ENCODE measurements around the gene BIN2. TPM values are rescaled to one million over a fixed set of nuclear protein-coding genes. Genes with fewer than 3 reads are reported as not detected.
"Not testable (repeated sequence)": the region's sequence is repeated elsewhere in the genome, so short reads cannot be mapped to it uniquely, and the experiment has no call there.

Gene BIN2
- polyA plus RNA-seq, 1 experiment: 0.04 TPM

DNA sequence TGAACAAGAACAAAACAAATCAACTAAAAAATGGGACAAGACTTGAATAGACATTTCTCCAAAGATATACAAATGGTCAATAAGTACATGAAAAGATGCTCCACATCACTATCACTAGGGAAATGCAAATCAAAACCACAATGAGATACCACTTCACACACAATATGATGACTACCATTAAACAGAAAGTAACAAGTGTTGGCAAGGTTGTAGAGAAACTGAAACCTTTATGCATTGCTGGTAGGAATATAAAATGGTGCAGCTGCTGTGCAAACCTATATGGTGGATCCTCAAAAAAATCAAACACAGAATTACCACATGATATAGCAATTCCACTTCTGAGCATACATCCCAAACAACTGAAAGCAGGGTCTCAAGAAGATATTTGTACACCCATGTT lies 59.0 kb downstream of the BIN2 start:
- Histone ChIP-seq H3K27me3 (ENCODE audit: control insufficient read depth, insufficient read depth, low read length) (no peaks in the 10 kb centered on the region), H3K27ac (ENCODE audit: low read depth, low read length) (no peak overlapping the region), H3K9me3 (ENCODE audit: control insufficient read depth, insufficient read depth, low read length) (no peaks in the 10 kb centered on the region), H3K4me3 (ENCODE audit: low read depth, low read length) (no peak overlapping the region)
- POLR2A ChIA-PET: interaction anchor here (0.6 kb wide), 1 partner anchor 332 kb away, joined by 3 read pairs; no protein-coding TSS in a partner anchor
- DNase-seq (ENCODE audit: low read depth, low spot score): no peak
- TF ChIP-seq, protein P1, sequence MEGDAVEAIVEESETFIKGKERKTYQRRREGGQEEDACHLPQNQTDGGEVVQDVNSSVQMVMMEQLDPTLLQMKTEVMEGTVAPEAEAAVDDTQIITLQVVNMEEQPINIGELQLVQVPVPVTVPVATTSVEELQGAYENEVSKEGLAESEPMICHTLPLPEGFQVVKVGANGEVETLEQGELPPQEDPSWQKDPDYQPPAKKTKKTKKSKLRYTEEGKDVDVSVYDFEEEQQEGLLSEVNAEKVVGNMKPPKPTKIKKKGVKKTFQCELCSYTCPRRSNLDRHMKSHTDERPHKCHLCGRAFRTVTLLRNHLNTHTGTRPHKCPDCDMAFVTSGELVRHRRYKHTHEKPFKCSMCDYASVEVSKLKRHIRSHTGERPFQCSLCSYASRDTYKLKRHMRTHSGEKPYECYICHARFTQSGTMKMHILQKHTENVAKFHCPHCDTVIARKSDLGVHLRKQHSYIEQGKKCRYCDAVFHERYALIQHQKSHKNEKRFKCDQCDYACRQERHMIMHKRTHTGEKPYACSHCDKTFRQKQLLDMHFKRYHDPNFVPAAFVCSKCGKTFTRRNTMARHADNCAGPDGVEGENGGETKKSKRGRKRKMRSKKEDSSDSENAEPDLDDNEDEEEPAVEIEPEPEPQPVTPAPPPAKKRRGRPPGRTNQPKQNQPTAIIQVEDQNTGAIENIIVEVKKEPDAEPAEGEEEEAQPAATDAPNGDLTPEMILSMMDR (IDR thresholded peaks at IDR 0.05; ENCODE audit: low read depth, low read length): no peak
- CTCF ChIA-PET: no interaction called here

DNA sequence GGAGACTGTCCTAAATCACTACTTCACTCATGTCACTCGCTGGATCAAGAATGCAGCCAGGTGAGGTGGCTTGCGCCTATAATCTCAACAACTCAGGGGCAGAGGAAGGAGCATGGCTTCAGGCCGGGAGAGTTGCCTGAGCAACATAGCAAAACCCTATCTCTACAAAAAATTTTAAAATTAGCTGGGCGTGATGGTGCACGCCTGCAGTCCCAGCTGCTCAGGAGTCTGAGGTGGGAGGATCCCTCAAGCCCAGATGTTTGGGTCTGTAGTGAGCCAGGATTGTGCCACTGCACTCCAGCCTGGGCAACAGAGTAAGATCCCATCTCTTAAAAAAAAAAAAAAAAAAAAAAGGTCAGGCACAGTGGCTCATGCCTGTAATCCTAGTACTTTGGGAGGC lies 59.7 kb downstream of the BIN2 start:
- Histone ChIP-seq H3K27me3 (ENCODE audit: control insufficient read depth, insufficient read depth, low read length) (no peaks in the 10 kb centered on the region), H3K27ac (ENCODE audit: low read depth, low read length) (no peak overlapping the region), H3K4me3 (ENCODE audit: low read depth, low read length) (no peak overlapping the region), H3K9me3 (ENCODE audit: control insufficient read depth, insufficient read depth, low read length) (no peaks in the 10 kb centered on the region)
- POLR2A ChIA-PET: interaction anchor here (0.6 kb wide), 2 partner anchors 28 to 333 kb away, joined by 3 read pairs; no protein-coding TSS in a partner anchor
- no peak for DNase-seq (ENCODE audit: low read depth, low spot score)
- CTCF ChIA-PET: interaction anchor here (1.2 kb wide), 1 partner anchor 11 kb away, joined by 3 read pairs; no protein-coding TSS in a partner anchor
- TF ChIP-seq, protein P1 (IDR thresholded peaks at IDR 0.05; ENCODE audit: low read depth, low read length): no peak

DNA sequence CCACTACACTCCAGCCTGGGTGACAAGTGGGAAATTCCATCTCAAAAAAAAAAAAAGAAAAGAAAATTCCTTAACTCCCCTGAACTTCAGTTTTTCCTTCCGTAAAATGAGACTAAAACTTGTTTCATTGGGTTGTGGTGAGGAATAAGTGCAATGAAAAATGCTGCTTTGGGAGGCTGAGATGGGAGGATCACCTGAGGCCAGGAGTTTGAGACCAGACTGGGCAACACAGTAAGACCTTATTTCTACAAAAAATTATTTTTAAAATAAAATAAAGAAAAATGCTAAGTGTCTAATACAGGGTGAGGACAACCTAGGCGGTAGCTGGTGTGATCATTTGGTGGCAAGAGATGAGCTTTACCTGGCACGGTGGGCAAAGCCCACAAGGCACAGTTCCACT lies 60.6 kb downstream of the BIN2 start:
- POLR2A ChIA-PET: no interaction called here
- DNase-seq (ENCODE audit: low read depth, low spot score): no peak
- Histone ChIP-seq H3K27ac (ENCODE audit: low read depth, low read length) (no peak overlapping the region), H3K27me3 (ENCODE audit: control insufficient read depth, insufficient read depth, low read length) (no peaks in the 10 kb centered on the region), H3K9me3 (ENCODE audit: control insufficient read depth, insufficient read depth, low read length) (no peaks in the 10 kb centered on the region), H3K4me3 (ENCODE audit: low read depth, low read length) (no peak overlapping the region)
- CTCF ChIA-PET: interaction anchor here (1.2 kb wide), 1 partner anchor 11 kb away, joined by 3 read pairs; no protein-coding TSS in a partner anchor
- TF ChIP-seq, protein P1 (IDR thresholded peaks at IDR 0.05; ENCODE audit: low read depth, low read length): no peak

DNA sequence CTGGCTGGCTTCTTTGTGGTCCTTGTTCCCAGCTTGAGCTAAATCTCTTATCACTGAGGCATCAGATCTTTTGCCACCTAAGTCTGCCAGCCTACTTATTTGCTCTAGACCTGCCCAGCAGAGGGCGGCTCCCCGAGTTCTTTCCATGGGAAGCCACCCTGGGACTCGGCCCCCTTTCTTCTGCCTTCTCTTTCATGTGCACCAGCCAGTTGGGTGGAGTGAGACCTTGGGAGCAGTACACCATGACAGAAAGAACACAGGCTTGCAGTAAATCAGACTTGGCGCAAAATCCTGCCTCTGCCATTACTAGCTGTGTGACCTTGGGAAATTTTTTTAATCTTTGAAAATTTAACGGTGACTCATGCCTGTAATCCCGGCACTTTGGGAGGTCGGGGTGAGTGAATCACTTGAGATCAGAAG lies 61.2 kb downstream of the BIN2 start:
- TF ChIP-seq, protein P1 (IDR thresholded peaks at IDR 0.05; ENCODE audit: low read depth, low read length): peak; percentile 28; the same call in 1 of the 2 replicates
- H3K27ac ChIP-seq (ENCODE audit: low read depth, low read length): no peak overlapping the region
- H3K9me3 ChIP-seq (ENCODE audit: control insufficient read depth, insufficient read depth, low read length): no peaks in the 10 kb centered on the region
- DNase-seq (ENCODE audit: low read depth, low spot score): no peak
- no peaks in the 10 kb centered on the region for H3K27me3 ChIP-seq (ENCODE audit: control insufficient read depth, insufficient read depth, low read length)
- ChIA-PET CTCF (interaction anchor here (2.7 kb wide), 1 partner anchor 78 kb away, joined by 10 read pairs; no protein-coding TSS in a partner anchor), POLR2A (no interaction called here)
- H3K4me3 ChIP-seq (ENCODE audit: low read depth, low read length): no peak overlapping the region

DNA sequence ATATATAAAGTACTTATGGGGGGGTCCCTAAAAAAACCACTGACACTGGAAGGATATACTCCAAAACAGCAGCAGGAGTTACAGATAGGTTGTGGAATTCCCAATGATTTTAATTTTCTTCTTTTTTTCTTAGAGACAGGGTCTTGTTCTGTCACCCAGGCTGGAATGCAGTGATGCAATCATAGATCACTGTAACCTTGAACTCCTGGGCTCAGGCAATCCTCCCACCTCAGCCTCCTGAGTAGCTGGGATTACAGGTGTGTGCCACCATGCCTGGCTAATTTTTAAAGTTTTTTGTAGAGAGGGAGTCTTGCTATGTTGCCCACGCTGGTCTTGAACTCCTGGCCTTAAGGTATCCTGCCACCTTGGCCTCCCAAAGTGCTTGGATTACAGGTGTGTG lies 64.4 kb downstream of the BIN2 start:
- H3K9me3 ChIP-seq (ENCODE audit: control insufficient read depth, insufficient read depth, low read length); CTCF ChIA-PET; DNase-seq (ENCODE audit: low read depth, low spot score); H3K4me3 ChIP-seq (ENCODE audit: low read depth, low read length); POLR2A ChIA-PET; H3K27ac ChIP-seq (ENCODE audit: low read depth, low read length); H3K27me3 ChIP-seq (ENCODE audit: control insufficient read depth, insufficient read depth, low read length): not testable (repeated sequence)

Measured in AG04450 (cell line).